ENCODE data around the gene KIF3A. TPM values are rescaled to one million over a fixed set of nuclear protein-coding genes. Genes with fewer than 3 reads are reported as not detected.

Gene KIF3A
- total RNA-seq, 4 donors from 2014 or later: 1.5 to 32.2 (median 4.0) TPM

- peaks cover 0 to 38% (median 0%) of the 10 kb centered on the region in 3 donors for H3K36me3 ChIP-seq
- DNase-seq: no peak
- TF ChIP-seq CTCF (IDR thresholded peaks at IDR 0.05) (no peak), POLR2A (IDR thresholded peaks at IDR 0.05) (no peak)
Measured at GRCh38 chr5:132756542-132756941, 19.2 kb upstream of the KIF3A start.

GRCh38 chr5:132754947-132755346, 17.6 kb upstream of the KIF3A start:
- Histone ChIP-seq H3K27me3 (no peaks in the 10 kb centered on the region), H3K4me1 (no peaks in the 10 kb centered on the region), H3K9me3 (no peaks in the 10 kb centered on the region), H3K4me3 (no peak overlapping the region), H3K27ac (no peak overlapping the region), H3K36me3 (peaks cover 0 to 23% (median 0%) of the 10 kb centered on the region in 3 donors)
- DNase-seq: no peak
- no peak for TF ChIP-seq POLR2A (IDR thresholded peaks at IDR 0.05)
- peak in 1 of 6 experiments; percentile 16 for TF ChIP-seq CTCF (IDR thresholded peaks at IDR 0.05)

More at GRCh38 chr5:132756542-132756941, 19.2 kb upstream of the KIF3A start:
- Histone ChIP-seq H3K9me3 (no peaks in the 10 kb centered on the region), H3K27me3 (no peaks in the 10 kb centered on the region), H3K4me3 (no peak overlapping the region), H3K4me1 (no peaks in the 10 kb centered on the region), H3K27ac (no peak overlapping the region)

- peaks cover 0 to 14% (median 0%) of the 10 kb centered on the region in 3 donors for H3K36me3 ChIP-seq
Measured at GRCh38 chr5:132754111-132754510, 16.8 kb upstream of the KIF3A start.

GRCh38 chr5:132753135-132753987, 16.0 kb upstream of the KIF3A start:
- Histone ChIP-seq H3K4me1 (no peaks in the 10 kb centered on the region), H3K4me3 (no peak overlapping the region), H3K9me3 (no peaks in the 10 kb centered on the region), H3K36me3 (peaks cover 0 to 8% (median 0%) of the 10 kb centered on the region in 3 donors), H3K27me3 (no peaks in the 10 kb centered on the region), H3K27ac (no peak overlapping the region)
- DNase-seq: peak in 1 of 3 donors; percentile 46
- TF ChIP-seq CTCF (IDR thresholded peaks at IDR 0.05) (peak in 1 of 6 experiments; percentile 5), POLR2A (IDR thresholded peaks at IDR 0.05) (no peak)

More at GRCh38 chr5:132754111-132754510, 16.8 kb upstream of the KIF3A start:
- no peak for DNase-seq
- Histone ChIP-seq H3K27ac (no peak overlapping the region), H3K9me3 (no peaks in the 10 kb centered on the region), H3K4me1 (no peaks in the 10 kb centered on the region), H3K4me3 (no peak overlapping the region), H3K27me3 (no peaks in the 10 kb centered on the region)
- no peak for TF ChIP-seq CTCF (IDR thresholded peaks at IDR 0.05)
- TF ChIP-seq POLR2A (IDR thresholded peaks at IDR 0.05): no peak

- DNase-seq: peak in 1 of 3 donors; percentile 2
- TF ChIP-seq CTCF (IDR thresholded peaks at IDR 0.05) (no peak), POLR2A (IDR thresholded peaks at IDR 0.05) (no peak)
- H3K36me3 ChIP-seq: peaks cover 0 to 1% (median 0%) of the 10 kb centered on the region in 3 donors
- no peaks in the 10 kb centered on the region for H3K27me3 ChIP-seq
- peaks cover 0 to 5% (median 0%) of the 10 kb centered on the region in 4 donors for H3K4me1 ChIP-seq
- H3K27ac ChIP-seq: no peak overlapping the region
- H3K9me3 ChIP-seq: no peaks in the 10 kb centered on the region
- H3K4me3 ChIP-seq: no peak overlapping the region
Measured at GRCh38 chr5:132752581-132753125, 15.3 kb upstream of the KIF3A start.

Data from Peyer's patch (tissue), 4 donors.